Measurements from ENCODE around the gene CCDC93.

The CCDC93 gene

GRCh38 chr2:117888897-117889296, 125.0 kb downstream of the CCDC93 start:
- Histone ChIP-seq H3K36me3 (ENCODE audit: control insufficient read depth, insufficient read depth, low read length) (no peaks in the 10 kb centered on the region), H3K4me3 (replicated peaks; ENCODE audit: low read depth, low read length) (no peak overlapping the region), H3K27me3 (replicated peaks; ENCODE audit: control insufficient read depth, insufficient read depth, low read length) (no peaks in the 10 kb centered on the region)
- DNase-seq (ENCODE audit: extremely low read depth, insufficient read length) = no peak
- TF ChIP-seq, protein P1, sequence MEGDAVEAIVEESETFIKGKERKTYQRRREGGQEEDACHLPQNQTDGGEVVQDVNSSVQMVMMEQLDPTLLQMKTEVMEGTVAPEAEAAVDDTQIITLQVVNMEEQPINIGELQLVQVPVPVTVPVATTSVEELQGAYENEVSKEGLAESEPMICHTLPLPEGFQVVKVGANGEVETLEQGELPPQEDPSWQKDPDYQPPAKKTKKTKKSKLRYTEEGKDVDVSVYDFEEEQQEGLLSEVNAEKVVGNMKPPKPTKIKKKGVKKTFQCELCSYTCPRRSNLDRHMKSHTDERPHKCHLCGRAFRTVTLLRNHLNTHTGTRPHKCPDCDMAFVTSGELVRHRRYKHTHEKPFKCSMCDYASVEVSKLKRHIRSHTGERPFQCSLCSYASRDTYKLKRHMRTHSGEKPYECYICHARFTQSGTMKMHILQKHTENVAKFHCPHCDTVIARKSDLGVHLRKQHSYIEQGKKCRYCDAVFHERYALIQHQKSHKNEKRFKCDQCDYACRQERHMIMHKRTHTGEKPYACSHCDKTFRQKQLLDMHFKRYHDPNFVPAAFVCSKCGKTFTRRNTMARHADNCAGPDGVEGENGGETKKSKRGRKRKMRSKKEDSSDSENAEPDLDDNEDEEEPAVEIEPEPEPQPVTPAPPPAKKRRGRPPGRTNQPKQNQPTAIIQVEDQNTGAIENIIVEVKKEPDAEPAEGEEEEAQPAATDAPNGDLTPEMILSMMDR (IDR thresholded peaks at IDR 0.05; ENCODE audit: insufficient read depth, low read length, poor library complexity, severe bottlenecking) = no peak

DNA sequence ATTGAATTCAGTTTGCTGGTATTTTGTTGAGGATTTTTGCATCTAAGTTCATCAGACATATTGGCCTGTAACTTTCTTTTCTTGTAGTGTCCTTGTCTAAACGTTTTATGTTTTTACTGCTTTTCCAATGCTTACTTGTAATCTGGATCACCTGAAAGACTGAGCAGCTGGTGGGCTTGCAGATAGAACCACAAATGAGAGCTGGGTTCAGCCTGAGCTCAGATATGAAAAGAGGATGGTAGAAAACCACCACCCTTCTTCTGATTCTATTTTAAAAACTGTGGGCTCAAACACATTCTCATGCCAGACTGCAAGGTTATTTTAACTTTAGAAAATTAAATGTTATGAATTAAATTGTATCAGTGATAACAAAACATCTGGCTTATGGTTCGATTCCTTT, 128.6 kb downstream of the CCDC93 start:
- TF ChIP-seq, protein P1 (IDR thresholded peaks at IDR 0.05; ENCODE audit: insufficient read depth, low read length, poor library complexity, severe bottlenecking) = no peak
- no peak for DNase-seq (ENCODE audit: extremely low read depth, insufficient read length)
- Histone ChIP-seq H3K4me3 (replicated peaks; ENCODE audit: low read depth, low read length) (no peak overlapping the region), H3K27me3 (replicated peaks; ENCODE audit: control insufficient read depth, insufficient read depth, low read length) (no peaks in the 10 kb centered on the region), H3K36me3 (ENCODE audit: control insufficient read depth, insufficient read depth, low read length) (no peaks in the 10 kb centered on the region)

GRCh38 chr2:117879003-117879402, 134.9 kb downstream of the CCDC93 start:
- no peak for DNase-seq (ENCODE audit: extremely low read depth, insufficient read length)
- no peaks in the 10 kb centered on the region for H3K27me3 ChIP-seq (replicated peaks; ENCODE audit: control insufficient read depth, insufficient read depth, low read length)
- no peak overlapping the region for H3K4me3 ChIP-seq (replicated peaks; ENCODE audit: low read depth, low read length)
- H3K36me3 ChIP-seq (ENCODE audit: control insufficient read depth, insufficient read depth, low read length) = no peaks in the 10 kb centered on the region
- TF ChIP-seq, protein P1 (IDR thresholded peaks at IDR 0.05; ENCODE audit: insufficient read depth, low read length, poor library complexity, severe bottlenecking) = no peak

DNA sequence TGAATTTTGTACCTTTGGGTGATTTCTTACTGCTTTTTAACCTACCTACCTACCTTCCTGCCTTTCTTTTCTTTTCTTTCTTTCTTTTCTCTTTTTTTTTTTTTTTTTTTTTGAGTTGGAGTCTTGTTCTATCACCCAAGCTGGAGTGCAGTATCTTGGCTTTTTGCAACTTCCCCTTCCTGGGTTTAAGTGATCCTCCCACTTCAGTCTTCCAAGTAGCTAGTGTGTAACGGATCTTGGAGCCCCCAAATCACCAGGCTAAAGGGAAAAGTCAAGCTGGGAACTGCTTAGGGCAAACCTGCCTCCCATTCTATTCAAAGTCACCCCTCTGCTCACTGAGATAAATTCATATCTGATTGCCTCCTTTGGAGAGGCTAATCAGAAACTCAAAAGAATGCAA, 138.1 kb downstream of the CCDC93 start:
- Histone ChIP-seq H3K36me3 (ENCODE audit: control insufficient read depth, insufficient read depth, low read length) (no peaks in the 10 kb centered on the region), H3K4me3 (replicated peaks; ENCODE audit: low read depth, low read length) (no peak overlapping the region), H3K27me3 (replicated peaks; ENCODE audit: control insufficient read depth, insufficient read depth, low read length) (no peaks in the 10 kb centered on the region)
- TF ChIP-seq, protein P1 (IDR thresholded peaks at IDR 0.05; ENCODE audit: insufficient read depth, low read length, poor library complexity, severe bottlenecking) = no peak
- DNase-seq (ENCODE audit: extremely low read depth, insufficient read length) = no peak
